Measurements from ENCODE around the gene KLHL2.
A peak's percentile ranks its signal among the peaks of the same experiment; 100 is the strongest.

KLHL2 gene

DNA sequence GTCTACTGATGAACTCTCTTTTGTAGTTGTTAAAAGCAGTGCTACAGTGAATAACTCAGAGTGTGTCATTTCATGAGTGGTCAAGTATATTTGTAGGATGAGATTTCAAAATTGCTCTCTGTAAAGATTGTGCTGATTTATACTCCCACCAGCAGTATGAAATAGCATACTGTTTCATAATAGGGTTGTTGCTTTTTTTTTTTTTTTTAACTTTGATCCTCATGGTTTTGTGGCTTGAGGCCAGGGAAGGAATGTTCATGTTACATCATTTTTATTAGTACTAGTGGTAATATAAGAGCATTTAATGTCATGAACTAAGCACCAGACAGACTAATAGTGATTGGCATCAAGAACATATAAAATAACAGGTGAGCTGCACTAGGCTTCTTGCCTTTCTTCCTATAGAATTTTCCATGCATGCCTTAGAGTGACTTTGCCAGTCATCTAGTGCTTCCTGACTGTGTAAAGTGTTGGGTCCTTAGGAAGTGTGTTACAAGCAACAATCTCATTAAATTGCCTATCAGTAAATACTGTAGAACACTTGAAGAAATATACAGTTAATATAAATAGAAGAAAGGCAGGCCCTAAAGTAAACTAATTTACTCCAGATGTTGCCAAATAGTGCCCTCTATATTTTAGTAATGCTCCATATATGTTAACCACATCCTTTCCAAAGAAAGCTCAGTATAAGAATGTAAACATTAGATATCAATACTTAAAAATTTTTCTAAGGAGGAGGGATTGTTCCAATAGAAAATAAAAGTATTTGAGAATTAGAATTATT lies 81.5 kb downstream of the KLHL2 start:
- no peak for DNase-seq (ENCODE audit: low read depth)

DNA sequence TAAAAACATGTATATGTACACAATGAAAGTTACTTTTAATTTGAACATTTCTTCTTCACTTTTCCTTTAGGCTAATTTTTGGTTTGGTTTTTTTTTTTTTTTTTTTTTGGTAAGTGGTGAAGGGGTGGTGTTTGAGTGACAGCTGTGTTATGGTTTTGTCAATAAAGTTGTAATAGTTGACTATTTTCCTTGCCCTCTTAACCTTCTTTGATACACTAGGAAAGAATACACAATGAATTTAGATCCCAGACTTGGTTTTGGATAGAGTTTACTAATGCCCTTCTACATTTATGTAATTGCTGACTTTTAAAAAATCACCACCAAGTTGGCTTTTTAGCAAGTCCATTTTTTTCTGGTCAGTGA lies 82.0 kb downstream of the KLHL2 start:
- DNase-seq (ENCODE audit: low read depth), result no peak

DNA sequence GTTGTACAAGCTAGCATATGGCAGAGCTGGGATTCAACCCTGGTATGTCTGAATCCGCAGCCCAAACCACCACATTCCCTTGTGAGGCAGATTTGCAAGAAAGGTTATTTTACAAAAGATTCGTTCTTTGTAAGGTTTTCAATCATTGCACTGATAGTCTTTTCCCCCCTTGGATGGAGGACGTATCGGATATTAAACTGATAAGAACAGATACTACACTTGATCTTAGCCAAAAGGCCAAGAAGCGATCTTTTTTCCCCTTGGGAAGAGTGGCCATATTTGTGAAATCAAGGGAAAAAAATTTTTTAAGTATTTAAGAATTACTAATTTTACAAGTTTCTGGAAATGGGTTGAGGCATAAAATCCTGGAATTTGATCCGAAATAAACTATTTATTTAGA lies 85.7 kb downstream of the KLHL2 start:
- DNase-seq (ENCODE audit: low read depth), result no peak

DNA sequence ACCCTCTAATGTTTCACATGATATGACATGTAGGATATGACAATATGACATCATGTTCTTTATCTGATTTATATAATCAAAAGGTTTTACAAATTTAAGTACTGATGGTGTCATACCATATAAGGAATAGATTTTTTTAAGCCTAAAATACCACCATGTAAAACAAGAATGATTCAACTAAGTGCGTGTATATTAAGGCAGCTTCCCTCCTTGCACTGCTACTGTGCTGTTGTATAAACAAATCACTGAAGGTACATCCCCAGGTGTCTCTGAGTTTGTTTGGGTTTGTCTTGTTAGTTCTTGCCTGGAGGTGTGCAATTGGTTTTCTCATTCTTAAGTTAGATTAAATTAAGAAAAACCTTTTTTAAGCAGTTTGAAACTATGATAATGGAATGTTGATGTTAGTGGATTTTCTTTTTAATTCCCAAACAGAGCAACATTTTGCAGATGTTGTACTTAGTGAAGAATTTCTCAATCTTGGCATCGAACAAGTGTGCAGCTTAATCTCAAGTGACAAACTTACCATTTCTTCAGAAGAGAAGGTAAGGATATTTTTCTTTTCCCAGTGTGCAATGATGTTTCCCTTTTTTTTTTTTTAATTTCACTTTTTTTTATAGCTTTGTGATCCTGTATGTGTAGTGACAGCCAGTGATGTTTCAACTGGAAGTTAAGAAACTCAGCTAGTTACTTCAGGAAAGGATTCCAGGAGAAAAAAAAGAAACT lies 86.7 kb downstream of the KLHL2 start:
- no peak for DNase-seq (ENCODE audit: low read depth)

DNA sequence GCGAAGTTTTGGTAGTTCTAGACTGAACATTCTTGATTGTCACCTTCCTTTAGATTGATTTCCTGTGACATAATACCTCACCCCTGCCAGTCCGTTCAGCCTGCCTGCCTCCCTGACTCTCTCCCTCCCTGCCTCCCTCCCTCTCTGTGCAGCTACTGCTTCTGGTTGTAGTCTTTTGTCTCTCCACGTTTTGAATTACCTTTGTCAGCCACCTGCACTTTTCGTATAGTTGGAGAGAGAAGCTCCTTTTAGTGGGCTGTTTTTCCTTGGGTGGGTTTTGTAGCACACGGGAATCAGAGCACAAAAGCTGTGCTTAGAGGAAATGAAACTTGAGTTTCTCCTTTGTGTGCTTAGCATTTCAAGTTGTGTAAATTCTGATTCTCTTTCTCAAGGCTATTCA lies 87.5 kb downstream of the KLHL2 start:
- DNase-seq (ENCODE audit: low read depth), result no peak

DNA sequence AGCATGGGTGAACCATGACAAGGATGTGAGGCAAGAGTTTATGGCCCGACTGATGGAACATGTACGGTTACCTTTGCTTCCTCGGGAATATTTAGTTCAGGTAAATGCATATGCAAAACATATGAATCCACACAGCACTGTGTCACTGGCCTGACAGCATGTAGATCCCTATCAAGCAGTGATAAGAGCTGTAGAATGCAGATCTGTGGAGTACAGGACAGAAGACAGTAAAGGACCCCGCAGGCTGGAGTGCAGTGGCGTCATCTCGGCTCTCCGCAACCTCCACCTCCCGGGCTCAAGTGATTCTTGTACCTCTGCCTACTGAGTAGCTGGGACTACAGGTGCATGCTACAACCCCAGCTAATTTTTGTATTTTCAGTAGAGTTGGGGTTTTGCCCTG lies 90.3 kb downstream of the KLHL2 start:
- no peak for DNase-seq (ENCODE audit: low read depth)

DNA sequence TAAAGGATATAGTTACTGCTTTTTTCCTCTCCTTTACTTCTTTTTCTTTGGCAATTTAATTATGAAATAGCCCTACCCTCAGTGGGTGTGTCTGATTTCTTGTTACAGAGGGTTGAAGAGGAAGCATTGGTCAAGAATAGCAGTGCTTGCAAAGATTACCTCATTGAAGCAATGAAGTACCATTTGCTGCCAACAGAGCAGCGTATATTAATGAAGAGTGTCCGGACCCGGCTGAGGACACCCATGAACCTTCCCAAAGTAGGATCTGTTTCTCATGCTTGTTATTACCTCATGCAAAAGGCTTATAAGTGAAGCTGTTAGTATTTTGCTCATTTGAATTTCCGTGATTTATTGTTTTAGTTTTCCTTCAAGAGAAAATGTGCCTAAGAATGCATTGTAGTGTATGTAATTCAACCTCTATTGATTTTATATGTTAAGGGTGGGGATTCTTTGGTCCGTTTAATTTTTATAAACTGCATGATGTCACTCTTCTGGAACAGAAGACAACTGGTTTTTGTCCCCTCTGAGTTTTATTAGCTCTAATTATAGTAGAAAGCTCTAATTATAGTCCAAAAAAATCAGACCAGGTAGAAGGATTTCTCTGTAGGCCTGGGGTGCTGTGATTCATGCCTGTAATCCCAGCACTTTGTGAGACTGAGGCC lies 92.2 kb downstream of the KLHL2 start:
- no peak for DNase-seq (ENCODE audit: low read depth)

DNA sequence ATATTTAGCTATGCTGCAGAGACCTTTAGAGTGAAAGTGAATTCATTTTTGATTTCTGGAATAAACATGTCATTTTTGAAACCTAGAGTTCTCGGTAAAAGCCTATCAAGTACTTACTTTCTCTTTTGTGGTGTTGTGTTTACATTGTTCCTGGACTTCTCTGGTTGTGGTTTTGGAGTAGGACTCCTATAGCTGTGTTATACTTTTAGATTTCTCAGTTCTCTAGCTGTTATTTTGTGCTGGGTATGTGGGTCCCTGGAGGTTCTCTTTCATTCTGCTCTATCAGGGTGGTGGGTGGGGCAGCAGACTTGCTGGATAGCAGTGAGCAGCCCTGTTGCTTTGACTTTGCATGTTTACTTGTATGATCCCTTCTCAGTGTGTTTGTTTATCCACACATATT lies 94.5 kb downstream of the KLHL2 start:
- no peak for DNase-seq (ENCODE audit: low read depth)

DNA sequence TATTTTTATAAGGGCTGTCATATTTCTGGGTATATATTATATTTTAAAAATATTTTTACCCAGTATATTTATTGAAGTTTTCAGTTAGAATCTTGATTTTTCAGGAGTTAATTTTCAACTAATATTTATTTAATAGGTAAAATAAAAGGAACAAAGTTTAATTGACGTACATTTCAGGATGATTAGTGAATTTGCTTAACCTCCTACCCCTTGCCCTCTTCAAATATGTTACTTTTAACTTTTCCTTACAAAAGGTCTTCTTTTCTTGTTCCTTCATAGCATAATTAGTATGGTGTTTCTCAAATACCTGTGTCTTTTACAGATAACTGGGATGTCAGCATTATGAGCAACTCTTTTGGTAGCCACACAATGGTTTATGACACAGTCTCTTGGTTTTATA lies 95.3 kb downstream of the KLHL2 start:
- no peak for DNase-seq (ENCODE audit: low read depth)

DNA sequence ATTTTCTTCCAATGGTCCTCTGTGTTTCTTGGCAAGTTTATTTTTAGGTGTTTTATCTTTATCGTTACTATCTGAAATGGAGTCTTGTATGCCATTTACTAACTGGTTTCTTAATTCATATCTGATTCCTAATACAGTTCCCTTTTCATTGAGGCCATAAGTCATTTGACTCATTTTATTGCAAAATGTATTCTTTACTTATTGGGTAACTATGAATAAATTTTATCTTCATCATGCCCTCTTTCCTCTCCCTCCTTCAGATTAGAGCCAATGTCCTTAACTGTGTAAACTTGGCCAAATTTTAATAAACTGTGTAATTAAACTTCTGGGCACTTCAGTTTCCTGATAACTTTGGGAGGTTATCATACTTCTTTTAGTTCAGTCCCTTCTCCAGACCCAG lies 100.8 kb downstream of the KLHL2 start:
- no peak for DNase-seq (ENCODE audit: low read depth)

DNA sequence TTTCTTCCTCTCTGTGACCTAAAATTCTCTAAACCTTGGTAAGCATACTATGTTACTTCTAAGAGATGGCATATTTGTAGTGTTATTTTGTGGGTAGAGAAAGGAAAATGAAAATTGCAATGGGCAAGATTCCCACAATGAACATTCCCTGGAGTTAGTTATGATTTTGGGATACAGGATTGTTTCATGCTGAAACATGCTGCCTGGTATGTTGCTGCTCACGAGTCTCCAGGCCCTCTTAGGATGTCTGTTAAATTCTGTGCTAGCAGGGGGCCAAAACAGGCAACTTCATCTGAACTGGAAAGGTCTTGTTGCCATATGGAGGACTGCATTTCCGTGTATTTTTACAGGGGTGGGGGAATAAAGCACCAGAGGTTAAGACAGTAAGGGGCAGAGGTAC lies 101.2 kb downstream of the KLHL2 start:
- DNase-seq (ENCODE audit: low read depth), result no peak

DNA sequence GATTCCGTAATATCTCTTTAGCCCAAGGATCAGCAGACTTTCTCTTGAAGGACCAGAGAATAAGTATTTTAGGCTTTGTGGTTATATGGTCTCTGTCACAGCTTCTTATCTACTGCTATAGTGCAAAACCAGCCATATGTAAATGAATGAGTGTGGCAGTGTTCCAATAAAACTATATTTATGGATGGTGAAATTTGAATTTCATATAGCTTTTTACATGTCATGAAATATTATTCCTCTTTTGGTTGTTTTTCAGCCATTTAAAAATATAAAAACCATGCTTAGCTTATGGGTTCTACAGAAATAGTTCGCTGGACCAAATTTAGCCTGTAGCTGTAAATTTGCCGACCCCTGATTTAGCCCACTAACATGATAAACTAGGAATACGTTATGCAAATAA lies 102.1 kb downstream of the KLHL2 start:
- no peak for DNase-seq (ENCODE audit: low read depth)

DNA sequence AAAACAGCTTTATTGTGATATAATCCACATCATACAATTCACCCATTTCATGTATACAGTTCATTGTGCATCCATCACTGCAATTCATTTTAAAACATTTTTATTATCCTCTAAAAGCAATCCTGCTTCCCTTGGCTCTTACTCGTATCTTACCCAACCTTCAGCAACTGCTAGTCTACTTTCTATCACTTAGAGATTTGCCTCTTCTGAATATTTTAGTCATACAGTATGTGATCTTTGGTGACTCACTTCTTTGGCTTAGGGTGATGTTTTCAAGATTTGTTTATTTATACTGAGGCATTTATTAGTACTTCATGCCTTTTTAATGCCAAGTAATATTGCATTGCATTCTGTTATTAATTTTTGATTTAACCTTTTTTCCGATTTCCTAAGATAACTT lies 105.1 kb downstream of the KLHL2 start:
- DNase-seq (ENCODE audit: low read depth), result no peak

DNA sequence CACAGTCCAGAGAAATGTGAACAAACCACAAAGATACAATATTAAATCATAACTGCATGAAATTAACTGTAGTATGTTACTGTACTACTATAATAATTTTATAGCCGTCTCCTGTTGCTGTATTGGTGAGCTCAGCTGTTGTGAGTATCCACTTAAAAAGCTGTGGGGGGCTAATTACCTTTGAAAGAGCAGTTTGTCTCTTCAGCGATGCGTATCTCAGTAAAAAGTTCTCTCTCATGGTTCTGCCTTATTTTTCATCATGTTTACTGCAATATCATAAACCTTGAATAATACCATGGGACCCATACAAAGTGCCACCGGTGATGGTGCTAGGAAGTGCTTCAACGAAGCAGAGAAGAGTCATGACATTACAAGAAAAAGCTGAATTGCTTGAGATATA lies 111.7 kb downstream of the KLHL2 start:
- DNase-seq (ENCODE audit: low read depth), result no peak

DNA sequence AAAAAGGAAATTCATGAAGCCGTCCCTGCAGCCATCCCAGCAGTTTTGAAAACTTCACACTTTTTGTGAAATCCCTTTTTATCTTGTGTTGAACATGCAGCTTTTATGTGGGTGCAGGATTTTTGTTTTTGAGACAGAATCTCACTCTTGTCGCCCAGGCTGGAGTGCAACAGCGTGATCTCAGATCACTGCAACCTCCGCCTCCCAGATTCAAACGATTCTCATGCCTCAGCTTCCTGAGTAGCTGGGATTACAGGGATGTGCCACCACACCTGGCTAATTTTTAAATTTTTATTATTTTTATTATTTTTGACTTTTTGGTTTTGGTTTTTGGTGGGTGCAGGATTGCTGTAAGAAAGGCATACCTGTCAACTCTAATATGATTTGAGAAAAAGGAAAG lies 112.1 kb downstream of the KLHL2 start:
- DNase-seq (ENCODE audit: low read depth), result no peak

DNA sequence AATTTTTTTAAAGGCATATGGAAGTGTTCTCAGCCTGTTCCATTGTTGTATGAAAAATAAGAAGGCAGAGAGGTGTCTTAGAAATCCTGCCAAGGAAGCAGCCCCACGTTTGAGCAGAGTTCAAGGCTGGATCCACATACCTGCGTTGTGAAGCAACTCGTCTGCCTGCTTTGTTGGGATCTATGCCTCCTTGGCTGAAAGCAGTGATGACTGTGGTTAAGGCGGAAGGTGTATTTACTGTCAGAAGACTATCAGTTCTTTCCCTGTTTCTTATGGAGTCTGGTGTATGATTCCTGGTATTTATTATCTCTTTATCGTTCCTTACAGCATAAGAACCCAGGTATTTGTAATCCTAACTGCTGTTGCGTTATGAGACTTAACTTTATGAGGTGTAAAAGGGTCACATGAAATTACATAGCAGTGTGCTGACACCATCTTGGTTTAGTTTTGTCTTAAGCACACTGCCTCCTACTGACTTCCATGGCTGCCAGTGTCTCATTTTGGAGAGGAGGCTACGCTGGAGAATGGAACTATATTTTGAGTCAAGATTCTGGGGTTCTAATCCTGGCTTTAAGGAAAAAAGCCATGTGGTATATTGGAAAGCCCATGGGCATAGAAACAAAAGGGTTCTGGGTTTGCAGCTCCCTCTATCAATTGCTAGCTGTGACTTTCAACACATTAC lies 117.0 kb downstream of the KLHL2 start:
- DNase-seq (ENCODE audit: low read depth), result no peak

DNA sequence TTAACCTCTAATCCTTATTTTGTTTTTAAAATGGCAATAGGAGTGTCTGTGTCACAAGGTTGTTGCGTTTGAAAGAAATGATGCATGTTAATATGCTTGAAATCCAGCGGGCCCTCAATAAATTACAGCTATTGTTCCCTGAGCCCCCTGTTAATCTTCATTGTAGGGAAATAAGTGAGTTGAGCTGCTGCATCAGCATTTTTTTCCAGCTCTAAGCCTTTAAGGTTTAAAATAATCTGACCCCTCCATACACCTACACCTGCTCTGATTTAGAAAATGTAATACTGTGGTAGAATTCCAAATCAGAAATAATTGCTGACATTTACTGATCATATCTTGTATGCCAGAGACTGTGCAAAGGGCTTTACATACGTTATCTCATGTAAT lies 117.5 kb downstream of the KLHL2 start:
- DNase-seq (ENCODE audit: low read depth), result no peak

DNA sequence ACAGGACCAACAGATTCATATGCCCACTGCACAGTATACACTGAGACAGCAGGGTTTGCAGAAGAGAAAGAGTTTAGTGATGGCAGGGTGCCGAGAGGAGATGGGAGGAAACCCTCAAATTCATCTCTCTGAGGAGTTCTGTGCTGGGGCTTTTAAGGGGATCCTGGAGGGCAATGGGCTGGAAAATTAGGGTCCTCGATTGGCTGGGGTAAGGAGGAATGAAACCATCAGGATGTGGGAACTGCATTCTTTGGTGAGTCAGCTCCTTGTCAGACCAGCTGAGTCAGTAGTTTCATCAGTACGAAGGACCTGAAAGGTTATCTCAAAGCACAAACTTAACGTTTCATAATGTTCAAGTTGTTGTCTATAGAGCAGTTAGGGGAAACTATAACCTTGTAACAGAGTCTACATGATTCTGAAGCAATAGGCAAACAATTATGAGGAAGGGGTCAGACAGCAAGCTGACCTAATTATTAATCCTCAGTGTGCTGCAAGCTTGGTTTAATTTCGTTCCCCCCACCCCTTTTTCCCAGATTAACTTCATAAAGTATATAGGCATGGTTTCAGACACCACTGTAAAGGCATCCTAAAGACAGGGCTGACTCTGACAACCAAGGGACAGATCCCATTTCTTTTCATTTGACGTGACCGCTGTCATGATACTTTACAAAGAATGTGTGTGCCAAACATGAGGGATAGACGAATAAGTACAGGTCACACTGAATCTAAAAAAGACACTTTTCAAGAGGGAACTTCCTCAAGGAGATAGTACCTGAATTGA lies 118.6 kb downstream of the KLHL2 start:
- no peak for DNase-seq (ENCODE audit: low read depth)

DNA sequence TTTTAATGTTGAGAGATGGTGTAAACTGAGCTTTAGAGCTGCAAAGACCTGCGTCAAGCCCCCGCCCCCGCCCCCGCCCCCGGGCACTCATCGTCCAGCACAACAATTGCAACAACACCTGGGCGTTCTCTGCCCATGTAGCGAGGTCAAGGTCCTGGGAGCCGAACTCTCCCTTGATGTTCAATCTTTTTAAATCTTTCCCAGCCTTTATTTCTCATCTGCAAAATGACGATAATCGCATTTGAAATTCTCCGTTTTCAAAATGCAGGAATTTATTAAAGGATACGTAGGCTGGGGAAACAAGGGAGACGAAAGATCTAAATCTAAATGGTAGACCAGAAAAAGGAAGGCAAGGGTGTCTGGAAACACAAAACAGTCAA lies 119.5 kb downstream of the KLHL2 start:
- DNase-seq (ENCODE audit: low read depth), result no peak

DNA sequence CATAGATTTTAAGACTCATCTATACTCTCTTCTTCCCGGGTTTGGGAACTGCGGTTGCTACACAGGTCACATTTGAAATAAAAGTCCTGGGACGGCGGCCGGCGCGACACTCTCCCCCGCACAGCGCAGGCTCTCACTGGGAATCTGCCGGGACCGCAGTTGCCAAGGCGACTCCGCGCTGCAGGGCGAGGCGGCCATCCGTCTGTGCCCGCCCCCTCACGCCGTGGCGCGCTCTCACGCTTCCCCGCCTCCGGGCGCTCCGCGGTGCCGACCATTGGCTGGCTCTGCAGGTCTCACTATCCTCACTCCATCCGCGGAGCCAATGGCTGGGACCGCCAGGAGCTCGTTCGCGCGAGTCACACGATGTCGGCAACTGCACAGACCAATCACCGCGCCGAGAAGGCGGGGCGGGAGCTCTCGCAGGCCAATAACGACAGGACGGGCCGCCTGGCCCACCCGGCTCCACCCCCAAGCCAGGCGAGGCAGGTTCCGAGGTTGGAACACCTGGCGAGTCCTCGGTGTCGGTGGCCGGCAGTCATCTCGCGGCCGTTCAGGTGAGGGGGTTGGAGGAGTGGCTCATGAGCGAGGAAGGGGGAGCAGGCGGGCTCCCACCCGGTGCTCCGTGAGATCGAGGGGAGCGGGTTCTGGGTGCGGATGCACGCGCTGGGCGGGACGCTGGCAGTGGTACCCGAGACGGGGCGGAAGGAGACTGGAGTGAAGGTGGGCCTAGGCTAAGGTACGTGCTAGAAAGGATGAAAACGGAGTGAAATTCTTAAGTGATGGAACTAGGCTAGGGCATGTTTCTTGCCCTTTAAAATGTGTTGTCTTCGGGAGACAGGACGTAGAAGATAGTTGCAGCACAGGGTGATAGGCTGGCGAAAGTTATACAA lies 120.1 kb downstream of the KLHL2 start, which contains the start of gene MSMO1:
Gene MSMO1 (plus strand): TSS at position 459 of the 890 bp plus-strand sequence. CDS start 5,702 bp downstream, outside the sequence.
- DNase-seq (ENCODE audit: low read depth), result peak; percentile 97

DNA sequence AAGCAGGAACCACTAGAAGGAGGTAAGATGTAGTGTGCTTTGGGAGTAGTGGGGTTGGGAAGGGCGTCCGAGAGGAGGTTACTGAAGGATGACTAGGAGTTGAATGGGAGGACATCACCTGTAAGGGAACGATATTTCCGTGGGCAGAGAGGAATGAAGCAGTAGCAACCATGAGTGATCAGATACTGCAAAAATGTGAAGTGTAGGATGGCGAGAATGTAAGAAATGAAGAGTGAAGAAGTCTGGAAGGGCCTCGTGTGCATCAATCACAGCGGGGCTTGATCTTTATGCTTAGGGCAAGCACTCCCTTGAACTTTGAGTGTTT lies 120.7 kb downstream of the KLHL2 start:
- DNase-seq (ENCODE audit: low read depth), result no peak

All from activated T-helper 1 cell treated with Interleukin-2 at 50 U/mL for 16 hours (primary cell).